ENCODE data around the gene CDH4.

GRCh38 chr20:61561111-61561830 lies 309.2 kb downstream of the CDH4 start:
- no peak for TF ChIP-seq POLR2AphosphoS5 (IDR thresholded peaks at IDR 0.05; ENCODE audit: low read depth, low read length)
- TF ChIP-seq, protein P1, sequence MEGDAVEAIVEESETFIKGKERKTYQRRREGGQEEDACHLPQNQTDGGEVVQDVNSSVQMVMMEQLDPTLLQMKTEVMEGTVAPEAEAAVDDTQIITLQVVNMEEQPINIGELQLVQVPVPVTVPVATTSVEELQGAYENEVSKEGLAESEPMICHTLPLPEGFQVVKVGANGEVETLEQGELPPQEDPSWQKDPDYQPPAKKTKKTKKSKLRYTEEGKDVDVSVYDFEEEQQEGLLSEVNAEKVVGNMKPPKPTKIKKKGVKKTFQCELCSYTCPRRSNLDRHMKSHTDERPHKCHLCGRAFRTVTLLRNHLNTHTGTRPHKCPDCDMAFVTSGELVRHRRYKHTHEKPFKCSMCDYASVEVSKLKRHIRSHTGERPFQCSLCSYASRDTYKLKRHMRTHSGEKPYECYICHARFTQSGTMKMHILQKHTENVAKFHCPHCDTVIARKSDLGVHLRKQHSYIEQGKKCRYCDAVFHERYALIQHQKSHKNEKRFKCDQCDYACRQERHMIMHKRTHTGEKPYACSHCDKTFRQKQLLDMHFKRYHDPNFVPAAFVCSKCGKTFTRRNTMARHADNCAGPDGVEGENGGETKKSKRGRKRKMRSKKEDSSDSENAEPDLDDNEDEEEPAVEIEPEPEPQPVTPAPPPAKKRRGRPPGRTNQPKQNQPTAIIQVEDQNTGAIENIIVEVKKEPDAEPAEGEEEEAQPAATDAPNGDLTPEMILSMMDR (IDR thresholded peaks at IDR 0.05), result no peak
- no peak for TF ChIP-seq REST (IDR thresholded peaks at IDR 0.05; ENCODE audit: insufficient read depth in 1 of 2, low read depth in 2 of 2, low read length in 1 of 2)
- TF ChIP-seq TCF7L2 (IDR thresholded peaks at IDR 0.05; ENCODE audit: low read depth, low read length), result no peak
- no peak for TF ChIP-seq SIN3A (IDR thresholded peaks at IDR 0.05; ENCODE audit: borderline replicate concordance, insufficient read depth, low read depth, low read length)
